HG03460 (cell line): ENCODE measurements around the gene FKBP2.

Experiments
- ATAC-seq: cut with Tn5 transposase; IDR thresholded peaks from one replicate; pipeline ENCODE4 v1.9.1; 2021; ENCODE audit not compliant: unreplicated experiment

The FKBP2 gene

DNA sequence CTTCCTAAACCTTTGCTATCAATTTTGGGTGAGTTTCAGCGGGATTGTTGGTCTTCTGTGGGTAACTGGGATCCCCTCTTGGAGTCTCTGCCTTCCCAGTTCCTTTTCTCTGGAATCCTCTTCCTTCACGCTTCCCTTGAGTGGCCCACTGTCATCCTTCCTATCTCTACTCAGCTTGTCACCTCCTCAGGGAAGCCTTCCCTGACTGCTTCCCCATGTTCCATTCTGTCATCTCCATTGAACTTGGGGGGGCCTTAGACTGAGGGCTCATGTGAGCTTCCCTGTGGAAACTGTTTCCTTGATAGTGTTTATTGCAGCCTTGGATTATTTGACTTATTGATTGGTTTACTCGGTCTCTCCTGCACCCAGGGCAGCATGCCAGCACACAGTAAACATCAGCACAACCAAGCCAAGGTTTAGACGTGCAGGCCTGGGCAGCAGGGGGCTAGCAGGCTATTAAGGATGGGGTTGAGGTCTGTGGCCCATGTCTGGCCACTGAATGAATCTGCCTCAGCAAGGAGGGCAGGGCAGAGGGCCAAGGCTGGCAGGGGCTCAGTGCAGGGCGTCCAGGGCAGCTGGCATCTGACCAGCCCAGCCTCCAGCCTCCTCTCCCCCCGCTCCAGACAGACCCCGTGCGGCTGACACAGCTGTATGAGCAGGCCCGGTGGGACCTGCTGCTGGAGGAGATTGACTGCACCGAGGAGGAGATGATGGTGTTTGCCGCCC lies 22.1 kb upstream of the FKBP2 start:
- no peak for ATAC-seq

DNA sequence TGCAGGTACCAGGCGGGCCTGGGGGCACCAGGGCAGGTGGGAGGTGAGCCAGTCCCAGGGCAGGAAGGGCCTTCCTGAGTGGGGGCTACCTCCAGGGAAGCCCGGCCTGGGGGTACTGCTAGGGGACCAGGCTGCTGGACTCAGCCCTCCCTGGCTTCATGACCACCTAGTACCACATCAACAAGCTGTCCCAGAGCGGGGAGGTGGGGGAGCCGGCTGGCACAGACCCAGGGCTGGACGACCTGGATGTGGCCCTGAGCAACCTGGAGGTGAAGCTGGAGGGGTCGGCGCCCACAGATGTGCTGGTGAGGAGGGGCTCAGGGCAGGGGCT lies 21.6 kb upstream of the FKBP2 start:
- no peak for ATAC-seq

DNA sequence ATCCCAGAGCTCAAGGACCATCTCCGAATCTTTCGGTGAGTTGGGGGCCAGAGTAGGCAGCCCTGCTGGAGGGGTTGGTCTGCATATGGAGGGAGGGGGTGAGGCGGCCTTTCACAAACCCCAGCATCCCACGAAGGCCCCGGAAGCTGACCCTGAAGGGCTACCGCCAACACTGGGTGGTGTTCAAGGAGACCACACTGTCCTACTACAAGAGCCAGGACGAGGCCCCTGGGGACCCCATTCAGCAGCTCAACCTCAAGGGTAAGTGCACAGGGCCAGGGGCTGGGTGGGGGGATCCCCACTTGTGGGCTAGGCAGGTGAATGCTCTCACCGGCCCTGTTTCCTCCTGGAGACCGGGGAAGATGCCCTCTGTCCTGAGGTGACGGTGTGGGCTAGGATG lies 21.1 kb upstream of the FKBP2 start:
- ATAC-seq, result no peak

DNA sequence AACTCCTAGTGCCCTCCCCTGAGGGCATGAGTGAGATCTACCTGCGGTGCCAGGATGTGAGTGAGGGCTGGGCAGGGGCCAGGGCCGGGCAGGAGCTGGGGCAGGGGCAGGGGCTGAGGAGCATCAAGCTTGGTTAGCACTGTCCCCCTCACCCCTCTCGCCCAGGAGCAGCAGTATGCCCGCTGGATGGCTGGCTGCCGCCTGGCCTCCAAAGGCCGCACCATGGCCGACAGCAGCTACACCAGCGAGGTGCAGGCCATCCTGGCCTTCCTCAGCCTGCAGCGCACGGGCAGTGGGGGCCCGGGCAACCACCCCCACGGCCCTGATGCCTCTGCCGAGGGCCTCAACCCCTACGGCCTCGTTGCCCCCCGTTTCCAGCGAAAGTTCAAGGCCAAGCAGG lies 20.6 kb upstream of the FKBP2 start:
- no peak for ATAC-seq

DNA sequence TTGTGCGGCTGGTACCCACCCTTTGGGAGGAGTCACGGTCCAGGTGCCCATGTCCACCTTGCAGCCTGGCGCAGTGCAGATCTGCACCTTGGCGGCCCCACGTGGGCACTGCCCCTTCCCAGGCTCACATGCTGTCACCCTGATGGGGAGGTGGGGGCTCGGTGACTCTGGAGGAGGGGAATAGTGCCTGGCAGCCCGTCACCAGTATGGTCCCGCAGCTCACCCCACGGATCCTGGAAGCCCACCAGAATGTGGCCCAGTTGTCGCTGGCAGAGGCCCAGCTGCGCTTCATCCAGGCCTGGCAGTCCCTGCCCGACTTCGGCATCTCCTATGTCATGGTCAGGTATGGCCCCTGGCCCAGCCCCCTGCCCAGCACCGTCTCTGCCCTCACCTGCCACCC lies 20.1 kb upstream of the FKBP2 start:
- no peak for ATAC-seq

DNA sequence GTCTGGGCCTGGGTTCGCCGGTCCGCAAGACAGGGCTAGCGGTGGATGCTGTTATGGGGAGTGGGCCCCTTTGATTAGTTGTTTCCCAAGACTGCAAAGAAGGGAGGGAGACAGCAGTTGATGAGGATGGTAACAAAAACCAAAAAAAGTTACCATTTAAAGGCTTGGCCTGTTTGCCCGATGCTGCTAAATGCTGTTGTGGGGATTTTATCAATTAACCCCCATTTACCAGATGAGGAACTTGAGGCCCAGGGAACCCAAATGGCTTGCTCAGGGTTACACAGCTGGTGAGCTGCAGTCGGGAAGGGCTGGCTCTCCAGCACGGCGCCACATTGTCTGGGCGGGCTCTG lies 18.3 kb upstream of the FKBP2 start:
- no peak for ATAC-seq

DNA sequence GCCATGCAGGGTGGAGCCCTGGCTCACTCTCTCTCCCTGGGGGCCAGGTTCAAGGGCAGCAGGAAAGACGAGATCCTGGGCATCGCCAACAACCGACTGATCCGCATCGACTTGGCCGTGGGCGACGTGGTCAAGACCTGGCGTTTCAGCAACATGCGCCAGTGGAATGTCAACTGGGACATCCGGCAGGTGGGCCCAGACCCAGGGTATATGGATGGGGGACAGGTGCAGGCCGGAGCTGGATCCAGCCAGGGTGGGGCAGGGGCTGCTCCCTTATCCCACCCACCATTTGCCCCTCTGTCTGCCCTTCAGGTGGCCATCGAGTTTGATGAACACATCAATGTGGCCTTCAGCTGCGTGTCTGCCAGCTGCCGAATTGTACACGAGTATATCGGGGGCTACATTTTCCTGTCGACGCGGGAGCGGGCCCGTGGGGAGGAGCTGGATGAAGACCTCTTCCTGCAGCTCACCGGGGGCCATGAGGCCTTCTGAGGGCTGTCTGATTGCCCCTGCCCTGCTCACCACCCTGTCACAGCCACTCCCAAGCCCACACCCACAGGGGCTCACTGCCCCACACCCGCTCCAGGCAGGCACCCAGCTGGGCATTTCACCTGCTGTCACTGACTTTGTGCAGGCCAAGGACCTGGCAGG lies 17.8 kb upstream of the FKBP2 start:
- ATAC-seq, result no peak

DNA sequence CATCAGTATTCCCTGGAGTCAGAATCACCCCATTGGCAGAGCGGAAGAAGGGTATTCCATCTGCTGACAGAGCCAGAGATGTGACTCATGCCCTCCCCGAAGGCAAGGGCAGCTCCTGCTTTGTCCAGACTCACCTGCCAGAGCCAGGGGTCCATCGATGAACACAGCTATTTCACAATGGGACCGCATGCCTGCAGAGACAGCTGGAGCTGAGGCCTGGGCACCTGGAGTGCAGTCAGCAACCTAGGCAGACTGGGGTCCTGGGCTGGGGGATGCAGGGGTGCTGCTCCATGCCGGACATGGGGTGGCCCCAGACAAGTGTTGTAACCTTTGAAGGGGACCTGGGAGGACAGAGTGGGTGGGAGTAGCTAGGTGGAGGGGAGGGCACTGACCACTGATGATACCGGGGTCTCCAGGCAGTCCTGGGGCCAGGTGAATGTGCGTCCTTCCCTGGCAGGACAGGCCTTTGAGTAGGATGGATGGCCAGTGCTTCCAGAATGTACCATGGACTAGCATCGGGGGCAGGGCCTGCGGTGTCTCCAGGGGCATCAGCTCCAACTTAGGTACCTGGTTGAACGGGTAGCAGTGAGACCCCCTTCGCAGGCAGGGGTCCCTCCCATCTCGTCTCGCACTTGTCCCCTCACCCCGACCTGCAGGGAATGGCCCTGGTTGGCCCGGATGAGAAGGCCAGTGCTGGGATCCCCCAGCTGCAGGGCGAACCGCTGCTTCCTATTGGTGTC lies 16.6 kb upstream of the FKBP2 start:
- no peak for ATAC-seq

DNA sequence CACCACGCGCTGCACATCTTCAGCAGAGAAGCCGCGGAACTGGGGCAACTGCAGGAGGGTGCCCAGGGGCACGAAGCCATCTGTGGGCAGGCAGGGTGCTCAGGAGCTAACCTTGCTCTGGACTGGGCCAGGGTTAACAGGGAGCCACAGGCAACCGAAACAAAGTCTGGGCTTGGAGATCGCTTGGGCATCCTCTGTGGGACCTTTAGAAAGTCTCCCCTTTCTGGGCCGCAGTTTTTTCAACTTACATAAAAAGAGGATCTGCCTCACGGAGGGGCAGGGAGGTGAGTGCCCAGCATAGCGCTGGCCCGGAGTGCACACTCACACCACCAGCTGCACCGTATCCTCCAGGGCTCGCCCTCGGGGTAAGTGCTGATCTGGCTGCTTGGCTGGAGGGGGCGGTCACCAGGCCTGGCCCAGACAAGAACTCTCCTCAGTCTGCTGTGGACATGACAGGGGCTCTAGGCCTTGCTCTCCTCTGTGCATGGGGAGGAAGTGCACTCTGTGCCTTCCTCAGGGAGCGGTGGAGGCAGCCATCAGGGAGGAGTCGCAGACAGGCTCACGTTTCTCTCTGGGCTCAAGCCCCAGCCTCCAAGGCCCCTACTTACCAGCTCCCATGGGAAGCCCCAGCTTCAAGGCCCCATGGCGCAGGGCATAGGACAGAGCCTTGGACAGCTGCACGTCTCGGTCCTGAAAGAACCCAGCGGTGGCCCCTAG lies 15.8 kb upstream of the FKBP2 start:
- ATAC-seq, result no peak

DNA sequence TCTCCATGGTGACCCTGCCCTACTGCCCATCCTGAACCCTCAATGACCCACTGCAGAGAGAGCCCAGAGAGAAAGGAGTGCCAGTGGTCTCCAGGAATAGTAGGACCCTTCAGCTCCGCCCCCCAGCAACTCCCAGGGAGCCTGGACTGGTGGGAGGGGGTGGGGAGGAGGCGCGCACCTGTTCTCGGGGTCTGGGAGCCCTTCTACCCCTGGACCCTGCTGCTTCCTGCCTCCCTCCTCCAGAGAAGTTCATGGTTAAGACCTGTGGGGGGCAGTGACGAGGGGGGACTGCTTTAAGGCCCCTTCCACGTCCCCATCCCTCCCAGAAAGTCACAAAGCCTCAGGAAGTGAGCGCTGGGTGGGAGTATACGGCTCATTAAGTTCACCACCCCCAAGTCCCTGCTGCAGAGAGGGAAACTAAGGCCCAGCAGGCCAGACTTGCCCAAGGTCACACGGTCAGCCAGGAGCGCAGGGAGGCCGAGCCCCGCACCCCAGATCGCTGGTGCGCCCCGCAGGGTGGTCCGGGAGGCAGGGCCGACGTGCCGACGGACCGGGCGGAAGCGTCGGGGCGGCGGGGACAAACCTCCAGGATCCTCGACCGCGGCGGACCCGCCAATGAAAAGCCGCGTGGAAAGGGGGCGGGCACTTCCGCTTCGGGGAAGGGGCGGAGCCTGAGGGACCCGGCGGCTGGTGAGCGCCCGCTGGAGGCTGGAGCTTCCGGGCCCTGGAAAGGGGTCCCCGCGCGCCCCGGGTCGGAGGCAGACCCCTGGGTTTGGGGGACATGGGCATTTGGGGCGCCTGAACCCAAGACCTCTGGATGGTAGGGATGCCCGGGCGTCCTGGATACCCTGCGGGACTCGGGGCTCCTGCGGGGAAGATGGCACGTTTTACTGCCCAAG lies 15.0 kb upstream of the FKBP2 start, which contains the start of the genes NUDT22 and TRPT1:
Gene NUDT22, plus strand, starts transcription at position 667 of the 899 bp plus-strand sequence. CDS start 379 bp downstream, outside the sequence.
Gene TRPT1, minus strand, starts transcription at position 579 of the 899 bp plus-strand sequence. Its CDS starts 326 bp downstream, at position 253.
- no peak for ATAC-seq

DNA sequence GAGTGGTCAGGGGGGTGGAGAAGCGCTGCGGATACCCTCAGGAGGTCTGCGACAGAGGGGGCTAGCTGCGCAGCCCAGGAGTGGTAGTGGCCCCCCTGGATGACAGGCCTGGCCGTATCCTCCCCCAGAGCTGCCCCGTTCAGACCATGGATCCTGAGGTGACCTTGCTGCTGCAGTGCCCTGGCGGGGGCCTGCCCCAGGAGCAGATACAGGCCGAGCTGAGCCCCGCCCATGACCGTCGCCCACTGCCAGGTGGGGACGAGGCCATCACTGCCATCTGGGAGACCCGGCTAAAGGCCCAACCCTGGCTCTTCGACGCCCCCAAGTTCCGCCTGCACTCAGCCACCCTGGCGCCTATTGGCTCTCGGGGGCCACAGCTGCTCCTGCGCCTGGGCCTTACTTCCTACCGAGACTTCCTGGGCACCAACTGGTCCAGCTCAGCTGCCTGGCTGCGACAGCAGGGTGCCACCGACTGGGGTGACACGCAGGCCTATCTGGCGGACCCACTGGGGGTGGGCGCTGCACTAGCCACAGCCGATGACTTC lies 14.3 kb upstream of the FKBP2 start:
- ATAC-seq, result peak; percentile 26

DNA sequence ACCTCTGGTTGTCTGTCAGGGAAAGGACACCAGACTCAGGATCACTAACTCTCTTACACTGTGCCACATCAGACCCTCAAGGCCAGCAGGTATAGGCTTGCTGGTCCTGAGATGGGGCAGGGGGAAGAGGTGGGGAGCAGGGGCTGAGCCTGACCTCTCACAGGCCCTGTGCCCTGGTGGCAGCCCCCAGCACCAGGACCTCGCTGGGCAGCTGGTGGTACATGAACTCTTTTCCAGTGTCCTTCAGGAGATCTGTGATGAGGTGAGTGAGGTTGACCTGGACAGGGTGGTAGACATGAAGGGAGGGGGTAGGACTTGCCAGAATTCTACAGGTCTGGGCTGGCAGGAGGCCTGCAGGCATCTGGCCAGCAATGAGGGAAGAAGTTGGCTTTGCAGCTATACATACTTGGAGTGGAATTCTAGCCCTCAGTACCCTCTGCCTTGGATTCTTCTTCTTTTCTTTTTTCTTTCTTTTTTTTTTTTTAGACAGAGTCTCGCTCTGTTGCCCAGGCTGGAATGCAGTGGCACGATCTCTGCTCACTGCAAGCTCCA lies 13.4 kb upstream of the FKBP2 start:
- ATAC-seq, result no peak

DNA sequence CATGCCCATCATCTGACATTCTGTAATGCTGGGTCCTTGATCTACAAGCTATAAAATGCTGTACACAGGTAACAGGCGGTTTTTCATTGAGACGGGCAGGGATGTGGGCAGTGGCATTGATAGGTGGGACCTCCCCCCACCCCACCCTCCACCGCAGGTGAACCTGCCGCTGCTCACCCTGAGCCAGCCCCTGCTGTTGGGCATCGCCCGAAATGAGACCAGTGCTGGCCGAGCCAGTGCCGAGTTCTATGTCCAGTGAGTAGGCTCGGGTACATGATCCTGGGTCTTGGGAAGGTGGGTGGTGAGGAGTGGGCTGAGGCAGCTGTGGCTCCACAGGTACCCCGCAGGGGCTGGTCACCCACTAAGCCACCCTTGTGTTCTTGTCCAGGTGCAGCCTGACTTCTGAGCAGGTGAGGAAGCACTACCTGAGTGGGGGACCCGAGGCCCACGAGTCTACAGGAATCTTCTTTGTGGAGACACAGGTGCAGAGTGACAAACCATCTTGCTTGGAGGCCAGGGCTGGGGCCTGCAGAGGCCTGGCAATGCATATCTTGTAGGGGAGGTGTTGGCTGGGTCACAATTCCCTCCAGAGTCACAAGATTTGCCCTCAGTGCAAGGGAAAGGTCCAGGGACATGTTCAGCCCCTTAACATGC lies 11.7 kb upstream of the FKBP2 start:
- no peak for ATAC-seq

DNA sequence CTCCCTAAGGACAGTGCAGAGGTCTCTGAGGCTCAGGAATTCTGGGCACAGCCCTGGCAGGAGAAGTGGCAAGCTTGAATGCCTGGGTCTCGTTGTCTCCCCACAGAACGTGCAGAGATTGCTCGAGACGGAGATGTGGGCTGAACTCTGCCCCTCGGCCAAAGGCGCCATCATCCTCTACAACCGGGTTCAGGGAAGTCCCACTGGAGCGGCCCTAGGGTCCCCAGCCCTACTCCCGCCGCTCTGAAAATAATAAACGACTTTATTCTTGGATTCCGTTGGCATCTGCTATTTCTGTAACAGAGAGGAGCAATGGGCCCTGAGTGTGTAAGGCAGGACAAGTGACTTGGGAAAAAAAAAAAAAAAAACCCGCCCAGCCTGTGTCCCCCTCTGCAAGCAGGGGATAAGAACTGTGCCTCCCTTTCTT lies 11.1 kb upstream of the FKBP2 start:
- no peak for ATAC-seq

DNA sequence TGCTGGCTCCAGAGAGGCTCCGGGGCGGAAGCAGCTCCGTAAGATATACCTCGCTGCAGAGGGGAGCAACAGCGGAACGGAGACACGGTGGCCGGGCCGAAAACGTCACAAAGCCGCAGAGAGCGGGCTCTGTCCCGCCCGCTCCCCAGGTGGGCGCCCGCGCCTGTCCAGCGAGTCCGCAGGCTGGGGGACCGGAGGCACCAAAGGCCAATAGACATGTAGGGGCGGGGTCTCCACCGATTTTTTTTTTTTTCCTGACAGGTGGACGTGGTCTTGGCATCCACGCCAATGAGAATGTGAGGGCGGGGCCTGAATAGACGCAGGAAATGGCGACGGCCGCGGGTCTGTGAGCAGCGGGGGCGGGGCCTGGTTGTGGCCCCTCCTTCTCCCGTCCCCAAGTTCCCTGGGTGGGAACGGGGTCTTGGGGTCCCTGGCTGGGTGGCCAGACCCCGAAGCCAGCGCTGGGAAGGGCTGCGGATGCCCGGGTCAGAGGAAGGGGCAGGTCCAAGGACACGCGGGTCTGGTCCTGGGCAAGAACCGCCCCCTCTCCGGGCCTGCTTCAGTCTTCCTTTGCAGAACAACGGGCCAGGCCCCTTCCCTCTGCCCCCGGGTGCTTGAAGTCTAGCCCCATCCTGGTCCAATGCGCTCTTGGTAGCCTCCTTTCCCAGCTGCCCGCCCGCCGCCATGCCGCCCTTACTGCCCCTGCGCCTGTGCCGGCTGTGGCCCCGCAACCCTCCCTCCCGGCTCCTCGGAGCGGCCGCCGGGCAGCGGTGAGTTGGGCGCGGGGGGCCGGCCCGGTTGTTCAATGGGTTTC lies 10.5 kb upstream of the FKBP2 start, which contains the start of gene DNAJC4:
Gene DNAJC4, plus strand, starts transcription at position 378 of the 814 bp plus-strand sequence. Its CDS starts 307 bp downstream, at position 685.
- ATAC-seq, result peak; percentile 41

DNA sequence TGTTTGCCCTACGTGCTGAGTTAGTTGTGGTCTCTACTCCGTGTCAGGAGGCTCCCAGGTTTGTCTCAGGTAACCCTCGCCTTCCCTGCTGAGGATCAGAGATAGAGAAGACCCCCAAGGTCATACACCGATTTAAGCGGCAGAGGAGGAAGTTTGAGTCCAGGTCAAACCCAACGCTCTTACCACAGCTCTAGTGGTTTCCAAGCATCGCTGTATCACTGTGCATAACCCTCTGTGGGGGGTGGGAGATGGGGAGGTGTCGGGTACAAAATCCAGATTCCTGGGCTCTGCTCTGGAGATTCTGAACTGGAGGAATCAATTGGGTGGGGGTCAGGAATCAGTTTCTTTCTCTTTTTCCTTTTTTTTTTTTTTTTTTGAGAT lies 9.9 kb upstream of the FKBP2 start:
- no peak for ATAC-seq

DNA sequence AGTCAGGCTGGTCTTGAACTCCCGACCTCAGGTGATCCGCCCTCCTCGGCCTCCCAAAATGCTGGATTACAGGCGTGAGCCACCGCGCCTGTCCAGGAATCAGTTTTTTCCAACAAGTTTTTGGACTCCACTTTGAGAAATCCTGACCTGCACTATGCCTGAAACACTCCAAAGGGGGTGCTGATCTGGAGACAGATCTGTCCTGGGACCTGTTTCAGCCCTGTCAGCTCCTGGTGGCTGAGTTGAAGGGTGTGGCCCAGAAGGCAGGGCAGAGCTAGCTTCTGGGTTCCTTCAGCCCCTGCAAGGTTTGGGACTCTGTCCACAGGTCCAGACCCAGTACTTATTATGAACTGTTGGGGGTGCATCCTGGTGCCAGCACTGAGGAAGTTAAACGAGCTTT lies 9.3 kb upstream of the FKBP2 start:
- no peak for ATAC-seq

DNA sequence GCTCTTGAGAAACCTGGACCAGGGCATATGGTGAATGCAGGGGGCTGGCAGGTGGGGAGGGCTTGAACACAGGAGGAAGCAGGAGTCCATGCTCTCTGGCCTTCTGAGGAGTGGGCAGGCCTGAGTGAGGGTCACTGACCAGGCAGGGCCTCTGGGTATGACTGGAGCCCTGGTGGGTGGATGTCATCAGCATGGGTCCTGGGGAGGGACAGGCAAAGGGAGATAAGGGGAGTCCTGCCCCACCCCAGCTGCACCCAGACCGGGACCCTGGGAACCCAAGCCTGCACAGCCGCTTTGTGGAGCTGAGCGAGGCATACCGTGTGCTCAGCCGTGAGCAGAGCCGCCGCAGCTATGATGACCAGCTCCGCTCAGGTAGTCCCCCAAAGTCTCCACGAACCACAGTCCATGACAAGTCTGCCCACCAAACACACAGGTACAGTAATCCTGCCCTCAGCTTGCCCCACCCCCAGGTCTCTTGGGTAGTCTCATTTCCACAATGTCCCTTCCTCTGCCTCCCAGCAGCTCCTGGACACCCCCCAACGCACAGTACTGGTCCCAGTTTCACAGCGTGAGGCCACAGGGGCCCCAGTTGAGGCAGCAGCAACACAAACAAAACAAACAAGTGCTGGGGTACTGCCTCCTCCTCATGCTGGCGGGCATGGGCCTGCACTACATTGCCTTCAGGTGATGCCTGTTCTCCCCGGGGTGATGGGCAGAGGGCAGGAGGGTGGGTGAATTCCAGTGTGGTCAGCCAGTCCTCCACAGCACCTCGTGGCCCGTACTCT lies 8.5 kb upstream of the FKBP2 start:
- ATAC-seq, result no peak
